SU-DHL-6 (cell line): ENCODE measurements around the gene GJC3.

Source experiments
- EZH2phosphoT487 ChIP-seq: fragments of 200-600 bp; sonication (generic), shearing (Covaris generic); conservative IDR thresholded peaks from 2 replicates; pipeline ENCODE4 v1.6.1; 2018; ENCODE audit warnings: mild to moderate bottlenecking, antibody characterized with exemption, low read length, moderate library complexity, mixed read lengths
- TF ChIP-seq, protein P1 (sequence below): fragments of 200-600 bp; sonication (generic); IDR thresholded peaks from one replicate; pipeline ENCODE4 v1.5.1; 2017; ENCODE audit warnings: antibody characterized with exemption, mild to moderate bottlenecking, low read length, moderate library complexity; ENCODE audit not compliant: insufficient read depth, poor library complexity, severe bottlenecking

DNA sequence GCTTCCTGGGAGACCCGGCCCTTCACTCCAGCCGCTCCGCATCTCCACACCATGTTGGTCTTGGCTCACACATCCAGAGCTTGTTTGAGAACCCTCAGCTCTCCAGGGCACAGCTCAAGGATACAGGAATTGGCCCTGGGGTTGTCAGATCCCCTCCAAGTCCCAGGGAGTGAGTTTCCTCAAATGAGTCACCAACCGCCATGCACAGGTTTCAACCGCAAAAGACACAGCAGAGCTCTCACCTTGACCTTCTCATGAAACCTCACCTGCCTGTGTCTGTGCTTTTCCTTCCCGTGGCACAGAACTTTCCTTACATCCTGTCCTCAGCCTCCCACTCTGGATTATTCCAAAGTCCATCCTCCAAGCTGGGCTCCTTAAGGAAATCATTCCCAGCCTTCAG, 25.8 kb upstream of the GJC3 start:
- TF ChIP-seq, protein P1, sequence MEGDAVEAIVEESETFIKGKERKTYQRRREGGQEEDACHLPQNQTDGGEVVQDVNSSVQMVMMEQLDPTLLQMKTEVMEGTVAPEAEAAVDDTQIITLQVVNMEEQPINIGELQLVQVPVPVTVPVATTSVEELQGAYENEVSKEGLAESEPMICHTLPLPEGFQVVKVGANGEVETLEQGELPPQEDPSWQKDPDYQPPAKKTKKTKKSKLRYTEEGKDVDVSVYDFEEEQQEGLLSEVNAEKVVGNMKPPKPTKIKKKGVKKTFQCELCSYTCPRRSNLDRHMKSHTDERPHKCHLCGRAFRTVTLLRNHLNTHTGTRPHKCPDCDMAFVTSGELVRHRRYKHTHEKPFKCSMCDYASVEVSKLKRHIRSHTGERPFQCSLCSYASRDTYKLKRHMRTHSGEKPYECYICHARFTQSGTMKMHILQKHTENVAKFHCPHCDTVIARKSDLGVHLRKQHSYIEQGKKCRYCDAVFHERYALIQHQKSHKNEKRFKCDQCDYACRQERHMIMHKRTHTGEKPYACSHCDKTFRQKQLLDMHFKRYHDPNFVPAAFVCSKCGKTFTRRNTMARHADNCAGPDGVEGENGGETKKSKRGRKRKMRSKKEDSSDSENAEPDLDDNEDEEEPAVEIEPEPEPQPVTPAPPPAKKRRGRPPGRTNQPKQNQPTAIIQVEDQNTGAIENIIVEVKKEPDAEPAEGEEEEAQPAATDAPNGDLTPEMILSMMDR = no peak
- no peak for TF ChIP-seq EZH2phosphoT487
